ENCODE results near the gene YEATS4. TPM values are rescaled to one million over a fixed set of nuclear protein-coding genes. Genes with fewer than 3 reads are reported as not detected.

YEATS4 gene
- polyA plus RNA-seq, 3 donors = 6.6 to 20.9 (median 16.0) TPM

GRCh38 chr12:69428351-69429073, 69.0 kb downstream of the YEATS4 start:
- peaks cover 0 to 3% (median 0%) of the 10 kb centered on the region in 7 donors for H3K9me3 Mint-ChIP-seq
- Histone ChIP-seq H3K4me1 (ENCODE audit: control insufficient read depth in 1 of 2, insufficient read depth in 2 of 2, low read length in 2 of 2) (no peaks in the 10 kb centered on the region), H2AFZ (ENCODE audit: insufficient read depth, low read depth, low read length, poor library complexity, severe bottlenecking) (no peak overlapping the region), H4K20me1 (ENCODE audit: insufficient read depth, low read length) (no peaks in the 10 kb centered on the region), H3K36me3 (replicated peaks in 1 of 2; ENCODE audit: control insufficient read depth in 1 of 2, insufficient read depth in 2 of 2, low read length in 2 of 2) (no peaks in the 10 kb centered on the region), H3K79me2 (ENCODE audit: insufficient read depth, low read length) (no peaks in the 10 kb centered on the region), H3K4me2 (replicated peaks; ENCODE audit: extremely low read depth, low read length, poor library complexity, severe bottlenecking) (no peak overlapping the region), H3K27me3 (ENCODE audit: control insufficient read depth in 2 of 2, insufficient read depth in 2 of 2, low read length in 2 of 2) (no peaks in the 10 kb centered on the region), H3K27ac (ENCODE audit: low read depth in 1 of 2, low read length in 2 of 2) (no peak overlapping the region), H3K9ac (ENCODE audit: insufficient read depth, low read length, poor library complexity, severe bottlenecking) (no peak overlapping the region), H3K9me3 (replicated peaks in 1 of 2; ENCODE audit: control insufficient read depth in 1 of 2, insufficient read depth in 1 of 2, low read length in 2 of 2) (no peaks in the 10 kb centered on the region), H3K4me3 (replicated peaks in 1 of 3; ENCODE audit: low read depth in 2 of 3, low read length in 3 of 3) (no peak overlapping the region)
- intact Hi-C loops (cut with micrococcal nuclease) = no loop called here
- H3K36me3 Mint-ChIP-seq = no peaks in the 10 kb centered on the region
- no peak overlapping the region for H3K27ac Mint-ChIP-seq
- peaks cover 1 to 2% (median 2%) of the 10 kb centered on the region in 3 donors for H3K27me3 Mint-ChIP-seq (ENCODE audit: low read depth in 3 of 3)
- TF ChIP-seq CTCF (IDR thresholded peaks at IDR 0.05) = no peak
- H3K4me1 Mint-ChIP-seq = no peaks in the 10 kb centered on the region
- DNase-seq = no peak
- no peak overlapping the region for H3K4me3 Mint-ChIP-seq
- WGBS (ENCODE audit: insufficient coverage) = 81% methylated on average over 5 of the region's 7 CpGs

GRCh38 chr12:69430942-69431590, 71.5 kb downstream of the YEATS4 start:
- H3K4me3 ChIP-seq (replicated peaks in 1 of 3; ENCODE audit: low read depth in 2 of 3, low read length in 3 of 3) = no peak overlapping the region
- intact Hi-C loops (cut with micrococcal nuclease) = no loop called here
- no peak overlapping the region for H3K27ac ChIP-seq (ENCODE audit: low read depth in 1 of 2, low read length in 2 of 2)
- Mint-ChIP-seq H3K36me3 (no peaks in the 10 kb centered on the region), H3K4me3 (no peak overlapping the region), H3K27ac (no peak overlapping the region), H3K4me1 (no peaks in the 10 kb centered on the region), H3K9me3 (peaks cover 0 to 3% (median 0%) of the 10 kb centered on the region in 7 donors), H3K27me3 (ENCODE audit: low read depth in 3 of 3) (peaks cover 0 to 4% (median 4%) of the 10 kb centered on the region in 3 donors)
- no peaks in the 10 kb centered on the region for H3K9me3 ChIP-seq (replicated peaks in 1 of 2; ENCODE audit: control insufficient read depth in 1 of 2, insufficient read depth in 1 of 2, low read length in 2 of 2)
- no peak overlapping the region for H3K4me2 ChIP-seq (replicated peaks; ENCODE audit: extremely low read depth, low read length, poor library complexity, severe bottlenecking)
- no peaks in the 10 kb centered on the region for H4K20me1 ChIP-seq (ENCODE audit: insufficient read depth, low read length)
- DNase-seq = no peak
- WGBS (ENCODE audit: insufficient coverage) = 93% methylated on average over 6 of the region's 8 CpGs
- no peak overlapping the region for H3K9ac ChIP-seq (ENCODE audit: insufficient read depth, low read length, poor library complexity, severe bottlenecking)
- H3K36me3 ChIP-seq (replicated peaks in 1 of 2; ENCODE audit: control insufficient read depth in 1 of 2, insufficient read depth in 2 of 2, low read length in 2 of 2) = no peaks in the 10 kb centered on the region
- no peaks in the 10 kb centered on the region for H3K27me3 ChIP-seq (ENCODE audit: control insufficient read depth in 2 of 2, insufficient read depth in 2 of 2, low read length in 2 of 2)
- H3K4me1 ChIP-seq (ENCODE audit: control insufficient read depth in 1 of 2, insufficient read depth in 2 of 2, low read length in 2 of 2) = no peaks in the 10 kb centered on the region
- TF ChIP-seq CTCF (IDR thresholded peaks at IDR 0.05) = no peak
- no peaks in the 10 kb centered on the region for H3K79me2 ChIP-seq (ENCODE audit: insufficient read depth, low read length)
- no peak overlapping the region for H2AFZ ChIP-seq (ENCODE audit: insufficient read depth, low read depth, low read length, poor library complexity, severe bottlenecking)
